ENCODE measurements around the gene AUH. TPM values are rescaled to one million over a fixed set of nuclear protein-coding genes. Genes with fewer than 3 reads are reported as not detected.

Gene AUH
- total RNA-seq, 2 donors from 2014 or later: 23.0 to 23.5 TPM

- H3K27ac ChIP-seq (ENCODE audit: low read depth, low read length): no peak overlapping the region
- Mint-ChIP-seq H3K27ac (no peak overlapping the region), H3K4me1 (no peaks in the 10 kb centered on the region), H3K4me3 (no peak overlapping the region), H3K27me3 (ENCODE audit: insufficient read depth) (no peaks in the 10 kb centered on the region), H3K36me3 (ENCODE audit: low read depth) (peaks cover 65% of the 10 kb centered on the region), H3K9me3 (peaks cover 14% of the 10 kb centered on the region)
- peaks cover 38% of the 10 kb centered on the region for H3K9me3 ChIP-seq (ENCODE audit: control insufficient read depth, low read length)
- peaks cover 10% of the 10 kb centered on the region for H3K36me3 ChIP-seq (ENCODE audit: control insufficient read depth, insufficient read depth, low read length)
- no peak for DNase-seq
- TF ChIP-seq CTCF (conservative IDR thresholded peaks at IDR 0.05): no peak
- H3K9ac ChIP-seq (ENCODE audit: extremely low read depth, low read length, poor library complexity, severe bottlenecking): no peak overlapping the region
- 85 to 93% methylated on average over 2 to 6 of the region's 6 CpGs for WGBS, 2 experiments (ENCODE audit: insufficient coverage in 1 of 2, insufficient read length in 1 of 2)
- no peaks in the 10 kb centered on the region for H3K27me3 ChIP-seq (ENCODE audit: control insufficient read depth, insufficient read depth, low read length, poor library complexity, severe bottlenecking)
- no peak overlapping the region for H3K4me3 ChIP-seq (ENCODE audit: low read length)
- no peaks in the 10 kb centered on the region for H3K4me1 ChIP-seq (ENCODE audit: control insufficient read depth, insufficient read depth, low read length)
Measured at GRCh38 chr9:91328186-91328585, 33.5 kb downstream of the AUH start.

GRCh38 chr9:91321691-91322090 is 40.0 kb downstream of the AUH start:
- H3K27me3 Mint-ChIP-seq (ENCODE audit: insufficient read depth): no peaks in the 10 kb centered on the region

GRCh38 chr9:91320299-91320698 is 41.4 kb downstream of the AUH start:
- 84 to 95% methylated on average over 4 of the region's 4 CpGs for WGBS, 2 experiments (ENCODE audit: insufficient coverage in 1 of 2, insufficient read length in 1 of 2)
- Mint-ChIP-seq H3K36me3 (ENCODE audit: low read depth) (peaks cover 7% of the 10 kb centered on the region), H3K4me1 (peaks cover 11% of the 10 kb centered on the region), H3K27me3 (ENCODE audit: insufficient read depth) (no peaks in the 10 kb centered on the region), H3K27ac (no peak overlapping the region), H3K4me3 (no peak overlapping the region), H3K9me3 (no peaks in the 10 kb centered on the region)
- H3K4me3 ChIP-seq (ENCODE audit: low read length): no peak overlapping the region
- H3K27ac ChIP-seq (ENCODE audit: low read depth, low read length): no peak overlapping the region
- no peak for TF ChIP-seq CTCF (conservative IDR thresholded peaks at IDR 0.05)
- H3K9me3 ChIP-seq (ENCODE audit: control insufficient read depth, low read length): no peaks in the 10 kb centered on the region
- H3K36me3 ChIP-seq (ENCODE audit: control insufficient read depth, insufficient read depth, low read length): no peaks in the 10 kb centered on the region
- no peak overlapping the region for H3K9ac ChIP-seq (ENCODE audit: extremely low read depth, low read length, poor library complexity, severe bottlenecking)
- no peaks in the 10 kb centered on the region for H3K4me1 ChIP-seq (ENCODE audit: control insufficient read depth, insufficient read depth, low read length)
- no peaks in the 10 kb centered on the region for H3K27me3 ChIP-seq (ENCODE audit: control insufficient read depth, insufficient read depth, low read length, poor library complexity, severe bottlenecking)
- DNase-seq: no peak

More at GRCh38 chr9:91321691-91322090, 40.0 kb downstream of the AUH start:
- Mint-ChIP-seq H3K27ac (no peak overlapping the region), H3K9me3 (no peaks in the 10 kb centered on the region), H3K4me3 (no peak overlapping the region), H3K36me3 (ENCODE audit: low read depth) (peaks cover 18% of the 10 kb centered on the region), H3K4me1 (peaks cover 8% of the 10 kb centered on the region)
- Histone ChIP-seq H3K27me3 (ENCODE audit: control insufficient read depth, insufficient read depth, low read length, poor library complexity, severe bottlenecking) (no peaks in the 10 kb centered on the region), H3K4me3 (ENCODE audit: low read length) (no peak overlapping the region), H3K4me1 (ENCODE audit: control insufficient read depth, insufficient read depth, low read length) (no peaks in the 10 kb centered on the region), H3K27ac (ENCODE audit: low read depth, low read length) (no peak overlapping the region), H3K9ac (ENCODE audit: extremely low read depth, low read length, poor library complexity, severe bottlenecking) (no peak overlapping the region), H3K36me3 (ENCODE audit: control insufficient read depth, insufficient read depth, low read length) (no peaks in the 10 kb centered on the region), H3K9me3 (ENCODE audit: control insufficient read depth, low read length) (no peaks in the 10 kb centered on the region)
- no peak for DNase-seq
- no peak for TF ChIP-seq CTCF (conservative IDR thresholded peaks at IDR 0.05)

All from endodermal cell (in vitro differentiated cells).